Fibroblast of peridontal ligament (primary cell): Measurements from ENCODE around the gene GALNT9.
"Not testable (repeated sequence)": the region's sequence is repeated elsewhere in the genome, so short reads cannot be mapped to it uniquely, and the experiment has no call there.

Source experiments
- DNase-seq: peaks from one replicate; pipeline ENCODE4 v3.0.0-alpha.2; 2010; ENCODE audit errors: extremely low read depth

The GALNT9 gene

DNA sequence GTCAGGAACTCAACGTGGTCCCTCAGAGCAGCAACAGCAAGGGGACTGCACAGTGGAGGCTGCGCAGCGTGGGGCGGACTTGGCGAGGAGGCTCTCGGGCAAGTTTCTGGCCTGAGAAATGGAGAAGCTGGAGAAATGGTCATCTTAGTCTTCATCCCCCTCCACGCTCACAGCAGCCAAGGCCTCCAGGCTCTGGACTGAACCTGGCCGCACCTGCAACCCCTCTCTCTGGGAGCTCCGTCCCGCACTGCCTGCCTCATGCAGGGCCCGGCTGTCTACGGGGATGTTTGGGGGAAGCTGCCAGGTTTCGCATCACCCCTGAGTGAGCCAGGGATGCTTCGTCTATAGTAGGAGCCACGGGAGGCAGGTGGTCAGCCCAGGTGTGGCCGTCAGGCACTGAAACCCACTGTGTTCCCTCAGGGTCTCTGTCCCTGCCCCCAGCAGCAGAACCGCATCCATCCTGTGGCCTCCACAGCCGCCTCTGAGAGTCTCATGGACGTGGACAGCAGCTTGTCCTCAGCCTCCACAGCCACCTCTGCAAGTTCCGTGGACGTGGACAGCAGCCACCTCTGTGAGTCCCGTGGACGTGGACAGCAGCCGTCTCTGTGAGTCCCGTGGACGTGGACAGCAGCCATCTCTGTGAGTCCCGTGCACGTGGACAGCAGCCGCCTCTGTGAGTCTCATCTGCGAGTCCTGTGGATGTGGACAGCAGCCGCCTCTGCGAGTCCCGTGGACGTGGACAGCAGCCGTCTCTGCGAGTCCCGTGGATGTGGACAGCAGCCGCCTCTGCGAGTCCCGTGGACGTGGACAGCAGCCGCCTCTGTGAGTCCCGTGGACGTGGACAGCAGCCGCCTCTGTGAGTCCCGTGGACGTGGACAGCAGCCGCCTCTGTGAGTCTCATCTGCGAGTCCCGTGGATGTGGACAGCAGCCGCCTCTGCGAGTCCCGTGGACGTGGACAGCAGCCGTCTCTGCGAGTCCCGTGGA lies 29.1 kb upstream of the GALNT9 start:
- not testable (repeated sequence) for DNase-seq

DNA sequence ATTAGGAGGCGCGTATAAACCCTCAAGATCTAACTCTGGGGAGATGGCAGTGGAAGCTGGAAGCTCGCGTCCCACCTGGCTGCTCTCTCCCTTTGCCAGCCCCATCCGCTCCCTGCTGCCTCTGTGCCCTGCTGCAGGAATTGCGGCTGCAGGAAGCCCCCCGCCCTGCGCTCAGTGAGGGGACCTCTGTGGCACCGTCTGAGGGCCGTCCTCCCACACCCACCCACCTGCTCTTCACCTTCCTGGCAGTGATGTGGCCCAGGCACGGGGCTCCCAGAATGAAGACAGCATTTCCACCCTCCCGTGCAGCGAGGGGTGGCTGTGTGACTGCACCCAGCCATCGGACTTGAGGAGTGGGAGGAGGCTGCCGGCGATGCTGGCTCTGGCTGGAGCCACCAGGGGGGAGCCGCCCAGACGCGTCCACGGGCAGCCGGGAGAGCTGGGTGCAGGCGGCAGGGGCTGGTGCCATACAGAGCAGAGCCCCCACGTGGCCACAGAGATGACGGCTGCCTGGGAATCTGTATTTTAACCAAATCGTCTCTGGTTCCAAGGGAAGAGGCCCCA lies 28.3 kb upstream of the GALNT9 start:
- no peak for DNase-seq

DNA sequence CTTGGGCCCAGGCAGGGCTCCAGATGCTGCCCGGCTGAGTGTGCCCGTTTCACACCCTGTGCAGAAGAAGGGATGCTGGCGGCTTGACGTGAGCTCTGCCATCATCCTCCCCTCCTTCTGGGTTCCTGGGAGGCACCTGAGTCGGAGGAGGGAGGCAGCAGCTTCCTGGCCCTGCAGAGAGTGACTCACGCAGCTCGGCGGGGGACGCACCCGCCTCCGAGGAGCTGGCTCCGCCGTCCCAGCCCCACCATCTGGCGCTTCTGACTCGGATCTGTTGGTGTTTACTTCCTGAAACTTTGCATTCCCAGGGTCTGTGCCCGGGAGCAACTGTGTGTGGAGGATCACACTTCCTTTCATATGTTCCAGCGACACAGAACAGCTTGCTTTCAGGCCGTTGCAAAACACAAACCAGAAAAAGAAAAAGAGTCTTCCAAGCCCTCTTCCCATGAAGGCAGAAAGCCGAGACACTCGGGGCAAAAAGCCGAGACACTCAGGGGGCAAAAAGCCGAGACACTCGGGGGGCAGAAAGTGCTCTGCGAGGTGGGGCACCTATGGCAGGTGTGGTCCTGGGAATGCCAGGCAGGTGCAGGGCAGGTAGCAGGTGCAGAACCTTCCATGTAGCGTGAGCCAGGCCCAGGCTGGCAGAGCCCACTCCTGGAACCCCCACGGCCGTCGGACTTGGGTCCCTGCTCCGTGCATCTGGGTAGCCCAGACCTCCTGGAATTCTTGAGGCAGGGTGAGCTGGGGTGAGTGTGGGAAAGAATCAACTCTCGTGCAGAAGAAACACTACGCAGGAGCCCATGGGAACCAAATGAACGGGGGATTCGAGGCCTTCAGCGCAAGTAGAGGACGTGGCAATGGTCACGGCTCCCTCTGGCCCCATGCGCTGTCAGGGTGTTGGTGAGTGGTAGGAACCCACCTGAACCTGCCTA lies 27.6 kb upstream of the GALNT9 start:
- DNase-seq, result no peak

DNA sequence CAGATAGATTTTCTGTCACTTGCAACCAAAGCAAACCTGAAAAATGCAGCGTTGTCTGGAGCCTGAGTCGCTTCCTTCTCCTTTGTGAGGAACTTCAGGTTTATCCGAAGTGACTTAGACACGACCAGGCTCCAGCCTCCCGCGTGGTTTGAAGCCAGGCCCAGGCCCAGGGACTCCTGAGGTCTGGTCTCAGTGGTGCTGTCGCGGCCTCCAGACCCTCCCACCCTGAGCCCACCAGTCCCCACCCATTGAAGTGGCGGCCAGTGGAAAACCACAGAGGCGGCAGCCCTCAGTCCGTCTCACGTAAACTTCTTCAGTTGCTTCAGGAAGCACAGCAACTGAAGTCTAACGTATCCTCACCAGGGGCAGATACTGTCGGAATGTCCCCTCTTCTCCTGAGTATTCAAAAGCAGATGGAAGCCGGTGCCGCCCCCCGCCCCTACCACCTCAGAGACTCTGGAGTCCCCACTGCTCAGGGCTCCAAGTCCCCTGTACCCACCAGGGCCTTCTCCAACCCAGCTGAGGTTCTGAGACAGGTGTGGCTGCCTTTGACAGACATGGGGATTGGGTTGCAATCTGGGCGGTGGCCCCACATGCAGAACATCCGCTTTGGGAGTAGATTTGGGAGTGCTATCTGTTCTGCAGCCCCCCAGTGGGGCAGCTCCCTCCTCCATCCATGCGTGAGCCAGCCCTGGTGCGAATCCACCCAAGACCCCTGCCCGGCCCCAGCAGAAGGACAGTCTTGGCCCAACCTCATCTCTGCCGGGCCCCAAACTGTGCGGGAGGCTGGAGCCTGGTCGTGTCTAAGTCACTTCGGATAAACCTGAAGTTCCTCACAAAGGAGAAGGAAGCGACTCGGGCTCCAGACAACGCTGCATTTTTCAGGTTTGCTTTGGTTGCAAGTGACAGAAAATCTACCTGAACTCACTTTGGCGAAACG lies 26.6 kb upstream of the GALNT9 start:
- no peak for DNase-seq

DNA sequence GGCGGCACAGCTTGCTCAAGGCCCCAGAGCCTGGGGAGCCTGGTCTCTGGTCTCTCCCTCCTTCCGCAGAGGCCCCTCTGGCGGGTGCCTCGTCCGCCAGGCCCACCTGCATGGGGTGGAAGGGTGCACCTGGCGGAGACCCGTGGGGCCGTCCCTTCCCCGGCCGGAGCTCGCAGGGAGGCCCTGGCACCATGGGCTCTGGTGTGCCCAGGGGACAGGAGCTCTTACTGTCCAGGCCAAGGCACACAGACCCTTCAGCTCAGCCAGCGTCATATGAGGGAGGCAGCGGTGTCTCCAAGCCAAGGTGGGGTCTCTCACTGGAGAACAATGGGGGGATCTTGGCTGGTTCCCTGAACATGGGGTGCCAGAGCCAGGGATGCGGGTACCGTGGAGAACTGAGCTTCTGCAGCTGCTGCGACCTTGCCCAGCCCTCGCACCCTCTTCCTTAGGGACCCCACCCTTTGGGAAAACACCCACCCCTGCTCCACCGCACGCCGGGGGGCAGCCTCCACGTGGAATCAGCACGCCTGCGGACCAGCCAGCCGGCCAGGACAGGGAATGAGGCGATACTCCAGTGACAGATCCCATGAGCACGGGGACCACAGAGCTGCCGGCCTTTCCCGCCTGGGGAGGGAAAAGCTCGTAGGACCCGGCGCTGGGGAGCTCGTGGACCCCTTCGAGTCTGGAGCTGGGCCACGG lies 25.7 kb upstream of the GALNT9 start:
- no peak for DNase-seq

DNA sequence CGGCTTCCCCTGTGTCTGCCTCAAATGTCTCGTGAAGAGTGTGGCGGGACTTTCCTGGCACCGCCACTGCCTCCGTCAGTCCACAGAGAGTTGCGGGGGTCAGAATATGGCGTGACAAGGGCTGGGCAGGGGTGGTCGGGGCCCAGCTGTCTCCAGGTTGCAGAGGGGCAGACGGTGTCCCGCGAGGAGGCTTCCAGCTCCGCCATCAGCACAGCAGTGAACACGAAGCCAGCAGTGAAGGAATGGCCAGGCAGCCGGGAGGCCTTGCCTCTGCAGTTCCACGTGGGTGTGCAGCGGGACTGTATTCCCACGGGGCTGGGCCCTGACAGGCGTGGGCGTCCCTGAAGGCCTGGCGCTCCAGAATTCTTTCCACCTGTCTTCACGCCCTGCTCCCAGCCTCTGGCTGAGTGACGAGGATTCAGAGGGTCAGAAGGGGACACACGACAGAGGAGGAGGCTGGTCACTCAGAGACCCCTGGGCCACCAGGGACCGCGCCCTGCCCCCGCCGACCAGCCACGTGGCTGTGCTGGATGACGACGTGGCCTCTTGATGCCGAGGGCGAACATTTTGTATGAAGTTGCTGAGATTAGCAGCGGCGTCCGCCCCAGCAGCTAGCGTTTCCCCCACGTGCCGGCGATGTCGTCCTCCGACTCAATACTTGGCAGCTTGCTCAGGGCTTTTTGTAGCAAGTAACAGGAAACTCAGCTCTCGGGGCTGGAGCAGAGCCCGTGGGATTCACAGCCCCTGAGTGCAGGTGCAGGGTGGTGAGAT lies 25.0 kb upstream of the GALNT9 start:
- DNase-seq, result no peak

DNA sequence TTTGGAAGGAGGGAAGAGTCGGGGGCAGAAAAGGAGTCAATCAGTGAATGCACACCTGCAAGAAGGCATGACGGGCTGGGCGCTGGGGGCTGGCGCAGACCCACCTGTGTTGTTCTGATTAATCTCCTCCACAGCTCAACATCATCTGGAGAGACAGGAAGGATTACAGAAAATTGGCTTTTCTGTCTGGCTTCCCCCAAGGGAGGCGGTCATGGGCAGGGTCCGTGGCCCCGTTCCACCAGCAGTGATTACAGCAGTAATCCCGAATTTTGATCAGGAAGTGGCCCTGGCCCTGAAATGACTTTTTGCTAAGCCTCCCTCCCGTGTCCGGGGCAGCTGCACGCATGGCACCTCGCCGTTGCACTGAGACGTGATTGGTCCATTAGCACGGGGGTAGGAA lies 24.4 kb upstream of the GALNT9 start:
- DNase-seq, result no peak

DNA sequence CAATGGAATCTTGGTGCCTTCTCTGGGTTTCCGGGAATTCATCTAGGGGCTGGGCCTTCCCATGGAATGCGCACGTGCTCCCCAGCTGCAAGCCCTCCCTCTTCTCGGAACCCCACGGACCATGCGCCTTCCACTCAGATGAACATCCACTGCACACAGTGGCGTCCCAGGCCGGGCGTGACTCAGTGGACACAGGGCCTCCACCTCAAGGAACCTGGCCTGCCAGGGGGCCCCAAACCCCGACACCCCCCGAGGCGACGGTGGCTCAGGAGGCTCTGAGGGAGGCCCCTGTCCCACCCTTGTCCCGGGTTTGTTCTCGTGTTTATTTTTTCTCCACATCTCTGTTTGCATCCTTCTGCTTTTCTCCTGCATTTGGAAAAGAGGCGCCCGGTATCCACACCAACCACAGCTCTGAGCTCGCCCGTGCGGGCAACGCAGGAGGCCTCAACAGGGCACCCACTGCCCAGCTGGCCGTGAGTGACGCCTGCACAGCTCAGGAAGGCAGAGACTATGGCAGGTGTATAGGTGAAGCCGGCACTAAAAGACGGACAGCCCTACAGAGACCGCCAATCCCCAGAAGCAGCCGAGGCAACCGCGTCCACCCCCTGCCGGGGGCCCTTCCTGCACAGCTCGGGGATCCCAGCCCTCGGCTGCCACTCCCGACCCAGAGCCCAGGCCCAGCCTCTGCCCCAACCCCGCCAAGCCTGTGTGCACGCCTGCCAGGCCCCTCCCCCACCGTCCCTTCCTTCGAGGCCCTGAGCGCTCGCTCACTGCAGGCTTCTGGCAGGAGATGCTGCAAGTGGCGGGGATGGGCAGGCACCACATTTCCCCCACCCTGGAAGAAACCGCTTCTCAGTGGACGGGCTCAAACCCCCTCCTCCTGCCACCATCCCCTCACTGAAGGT lies 23.8 kb upstream of the GALNT9 start:
- DNase-seq, result no peak

DNA sequence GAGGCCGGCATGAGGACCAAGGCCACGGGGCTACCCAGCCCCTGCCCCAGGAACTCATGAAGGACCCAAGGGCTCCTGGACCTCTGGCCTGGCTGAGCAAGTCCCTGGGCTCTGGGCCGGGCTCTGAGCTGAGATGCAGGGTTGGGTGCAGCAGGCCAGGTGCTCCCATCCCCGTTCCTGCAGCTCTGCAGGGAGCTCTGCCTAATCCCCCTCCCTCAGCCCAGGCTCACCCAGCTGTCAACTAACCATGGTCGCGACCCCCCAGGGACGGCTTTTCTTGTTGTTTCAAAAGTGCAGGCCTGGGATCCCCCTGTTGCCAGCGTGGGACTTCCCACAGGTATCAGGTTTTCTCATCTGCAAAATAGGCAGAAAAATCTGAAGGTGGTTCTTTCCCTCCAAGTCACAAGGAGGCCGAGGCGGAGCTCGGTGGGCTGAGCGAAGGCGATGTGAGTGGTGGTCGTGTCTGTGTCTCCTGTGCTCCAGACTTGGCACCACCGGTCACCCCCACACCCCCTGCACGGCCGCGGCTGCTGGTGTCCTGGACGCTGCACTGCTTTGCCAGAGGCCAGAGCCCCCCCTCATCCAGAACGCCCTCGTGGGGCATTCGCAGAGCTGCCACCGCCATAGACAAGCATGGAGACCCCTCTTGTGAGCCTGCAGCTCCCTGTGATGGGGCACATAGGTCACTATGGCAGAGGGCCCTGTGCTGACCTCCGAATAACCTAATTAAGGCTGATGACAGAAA lies 22.5 kb upstream of the GALNT9 start:
- no peak for DNase-seq

DNA sequence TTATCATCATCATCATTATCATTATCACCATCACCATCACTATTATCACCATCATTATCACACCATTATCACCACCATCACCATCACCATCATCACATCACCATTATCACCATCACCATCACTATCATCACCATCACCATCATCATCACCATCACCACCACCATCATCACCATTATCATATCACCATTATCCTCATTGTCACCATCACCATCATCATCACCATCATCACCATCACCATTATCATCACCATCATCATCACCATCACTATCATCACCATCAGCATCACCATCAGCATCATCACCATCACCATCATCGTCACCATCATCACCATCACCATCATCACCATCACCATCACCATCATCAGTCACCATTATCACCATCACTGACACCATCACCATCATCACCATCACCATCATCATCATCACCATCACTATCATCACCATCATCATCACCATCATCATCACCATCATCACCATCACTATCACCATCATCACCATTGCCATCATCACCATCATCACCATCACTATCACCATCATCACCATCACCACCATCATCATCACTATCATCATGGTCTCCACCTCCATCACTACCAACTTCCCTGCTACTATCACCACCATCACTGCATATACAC lies 20.2 kb upstream of the GALNT9 start:
- DNase-seq, result no peak

DNA sequence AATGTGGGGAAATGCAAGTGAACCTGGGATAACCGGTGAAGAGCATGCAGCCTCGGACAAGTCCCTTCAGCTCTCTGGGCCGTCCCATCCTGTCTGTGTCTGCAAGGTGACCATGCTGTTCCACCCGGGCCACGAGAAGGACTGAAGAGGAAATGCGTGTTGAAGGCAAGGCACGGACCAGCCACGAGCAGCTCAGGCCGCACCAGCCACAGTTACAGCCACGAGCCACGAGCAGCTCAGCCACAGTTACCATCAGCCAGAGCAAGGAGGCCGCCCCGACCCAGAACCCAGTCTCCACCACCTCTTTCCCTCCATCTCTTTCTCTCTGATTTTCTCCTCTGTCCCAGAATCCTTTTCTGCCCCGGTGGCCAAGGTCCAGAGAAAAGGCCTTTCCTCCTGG lies 18.8 kb upstream of the GALNT9 start:
- DNase-seq, result no peak

DNA sequence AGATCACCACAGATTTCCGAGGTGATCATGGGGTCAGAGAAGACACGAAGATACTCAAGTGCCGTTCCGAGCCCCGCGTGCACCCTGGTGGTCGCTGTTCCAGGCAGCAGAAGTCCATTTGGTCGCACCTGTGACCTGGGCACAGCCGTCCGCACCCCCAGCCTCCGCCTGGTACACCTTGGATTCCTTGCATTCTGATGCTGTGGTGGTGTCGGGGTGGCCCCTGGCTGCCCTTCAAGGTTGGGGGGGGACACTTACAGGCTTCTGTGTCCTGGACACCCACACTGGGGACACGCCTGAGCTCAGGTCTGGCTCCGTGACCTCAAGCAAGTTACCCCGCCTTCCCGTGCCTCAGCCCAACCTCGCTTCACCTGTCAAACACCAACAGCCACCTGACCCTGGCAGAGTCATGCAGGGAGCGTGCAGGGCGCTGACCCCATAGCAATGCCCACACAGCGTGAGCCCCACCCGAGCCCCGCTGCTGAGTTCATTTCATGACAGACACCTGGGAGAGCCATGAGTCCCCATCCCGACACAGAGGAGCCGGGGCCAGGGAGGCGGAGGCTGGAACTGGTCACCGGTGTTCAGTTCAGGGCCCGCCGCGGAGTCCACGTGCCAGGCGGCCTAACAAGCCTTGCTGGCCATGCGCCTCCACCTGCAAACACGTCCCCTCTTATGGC lies 17.9 kb upstream of the GALNT9 start:
- no peak for DNase-seq

DNA sequence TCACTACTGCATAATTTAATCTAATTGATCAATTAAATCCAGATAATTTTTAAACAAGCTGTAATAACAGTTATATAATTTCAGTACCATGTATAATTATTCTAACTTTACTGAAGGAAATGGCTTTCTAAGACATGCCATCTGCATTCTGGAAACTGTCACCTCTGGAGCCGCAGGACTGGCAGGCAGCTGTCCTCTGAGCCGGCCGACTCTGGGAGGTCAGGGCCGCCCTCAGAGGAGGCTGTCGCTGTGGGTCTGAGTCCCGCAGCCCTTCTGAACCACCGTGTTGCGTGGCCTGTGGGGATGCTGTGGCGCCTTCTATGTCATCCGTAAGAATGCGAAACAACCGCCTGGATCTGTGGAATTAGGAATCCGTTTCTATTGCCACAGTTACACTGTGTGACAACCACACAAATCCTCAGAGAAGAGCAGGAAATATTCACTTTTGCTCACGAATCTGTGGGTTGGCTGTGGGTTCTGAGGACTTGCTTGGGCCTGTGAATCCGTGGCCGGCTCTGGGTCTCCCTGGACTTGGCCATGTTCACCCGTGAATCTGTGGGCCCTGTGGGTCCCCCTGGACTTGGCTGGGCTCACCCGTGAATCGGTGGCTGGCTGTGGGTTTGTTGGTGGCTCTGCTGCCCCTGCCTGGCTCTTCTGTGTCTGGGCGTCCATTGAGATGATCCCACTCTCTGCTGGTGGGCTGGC lies 17.2 kb upstream of the GALNT9 start:
- no peak for DNase-seq

DNA sequence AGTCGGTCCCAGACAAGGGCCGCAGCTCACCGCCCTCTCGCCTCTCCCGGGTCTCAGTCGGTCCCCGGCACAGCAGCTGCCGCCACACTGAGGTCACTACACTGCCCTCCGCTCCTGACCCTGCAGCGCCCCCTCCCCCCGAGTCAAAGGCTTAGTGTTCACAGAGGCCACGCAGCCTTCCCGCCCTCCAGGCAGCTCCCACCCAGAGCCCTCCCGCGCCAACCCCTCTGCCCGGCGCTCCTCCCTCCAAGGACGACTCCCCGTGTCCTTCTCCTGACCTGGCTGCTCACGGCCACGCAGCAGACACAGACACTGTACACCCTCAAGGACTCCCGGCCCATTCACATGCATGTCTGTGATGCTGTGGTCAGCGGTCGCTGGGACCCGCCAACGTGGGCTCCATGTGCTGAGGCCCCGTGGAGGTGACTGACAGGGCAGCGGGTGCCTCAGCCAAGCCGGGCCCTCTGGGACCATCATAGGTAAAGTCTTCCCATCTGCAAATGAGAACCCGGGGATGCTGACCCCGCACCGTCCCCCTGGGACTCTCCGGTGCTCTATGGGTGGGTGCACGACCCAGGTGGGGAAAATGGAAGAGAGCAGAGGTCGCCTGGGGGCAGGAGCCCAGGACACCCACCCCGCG lies 16.3 kb upstream of the GALNT9 start:
- DNase-seq, result no peak

DNA sequence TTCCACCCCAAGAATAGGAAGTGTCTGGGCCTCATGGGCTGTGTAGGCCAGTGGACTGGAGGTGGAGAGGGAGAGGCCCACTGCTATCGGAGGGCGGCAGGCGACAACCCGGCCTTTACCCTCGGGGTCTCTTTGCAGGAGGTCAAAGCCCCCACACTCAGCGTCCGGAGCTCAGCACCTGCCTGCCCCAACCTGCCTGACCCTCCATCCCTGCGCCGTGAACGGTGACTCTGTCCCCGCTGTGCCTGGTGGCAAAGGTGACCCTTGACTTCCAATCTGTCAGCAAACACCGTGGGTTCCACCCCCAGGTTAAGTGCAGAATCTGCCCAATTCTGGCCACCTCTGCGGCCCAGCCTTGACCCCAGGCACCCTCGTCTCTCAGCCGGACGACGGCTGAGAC lies 15.7 kb upstream of the GALNT9 start:
- DNase-seq, result no peak

DNA sequence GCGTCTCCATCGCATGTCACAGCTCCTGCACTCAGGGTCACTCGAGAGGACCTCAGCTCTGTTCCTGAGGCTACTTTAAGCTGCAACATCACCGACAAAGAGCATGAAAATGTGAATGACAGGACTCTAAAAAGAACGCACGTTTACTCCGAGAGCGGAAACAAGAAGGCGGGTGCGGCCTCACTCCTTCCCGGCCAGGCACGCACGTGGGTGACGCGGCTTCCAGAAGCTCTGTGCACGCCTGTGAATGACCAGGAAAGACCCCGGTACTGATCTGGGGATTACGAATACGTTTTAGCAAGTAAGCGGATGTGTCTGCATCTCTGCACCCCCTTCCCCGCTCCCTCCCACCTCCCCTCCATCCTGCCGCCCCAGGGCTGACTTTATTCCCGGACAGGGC lies 15.2 kb upstream of the GALNT9 start:
- DNase-seq, result no peak
